NCI-H82 (cell line): ENCODE results near the gene RAB11B.
"Not testable (repeated sequence)": the region's sequence is repeated elsewhere in the genome, so short reads cannot be mapped to it uniquely, and the experiment has no call there.

Experiments used
- DNase-seq: peaks from one replicate; lab custom pipeline; 2025; lab: John Stamatoyannopoulos, UW

Gene RAB11B

DNA sequence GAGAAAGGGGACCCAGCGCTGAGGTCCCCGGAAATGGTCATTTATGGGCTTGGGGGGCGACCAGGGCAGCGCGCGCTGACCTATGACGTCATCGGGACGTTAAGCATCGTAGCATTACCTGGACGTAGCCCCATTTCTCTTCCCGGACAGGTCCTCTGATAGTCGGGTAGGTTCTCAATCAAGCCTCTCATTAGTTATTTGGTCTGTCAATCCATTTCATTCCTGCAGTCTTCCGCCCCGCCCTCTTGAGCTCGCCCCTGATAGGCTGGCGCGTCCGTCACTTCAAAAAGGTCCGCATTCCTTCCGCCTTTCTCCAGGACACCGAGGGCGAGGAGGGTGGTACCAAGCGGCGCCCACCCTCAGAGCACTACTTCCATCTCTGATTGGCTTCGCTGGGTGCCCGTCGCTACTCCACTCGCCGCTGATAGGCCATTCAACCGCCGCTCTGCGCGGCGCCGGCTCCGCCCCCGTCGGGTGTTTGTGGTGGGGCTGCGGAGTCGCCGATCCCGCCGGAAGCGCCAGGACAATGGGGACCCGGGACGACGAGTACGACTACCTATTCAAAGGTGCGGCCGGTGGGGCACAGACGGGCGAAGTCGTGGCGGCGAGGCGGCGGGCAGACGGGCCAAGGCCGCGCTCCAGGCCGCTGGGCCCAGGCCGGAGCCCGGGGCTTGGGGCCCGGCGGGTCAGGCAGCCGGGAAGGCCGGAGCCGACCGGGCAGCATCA is at the start of gene RAB11B:
Gene RAB11B (plus strand): TSS at position 470 of the 726 bp plus-strand sequence. CDS start 57 bp downstream, at position 527.
- DNase-seq: peak; percentile 99

DNA sequence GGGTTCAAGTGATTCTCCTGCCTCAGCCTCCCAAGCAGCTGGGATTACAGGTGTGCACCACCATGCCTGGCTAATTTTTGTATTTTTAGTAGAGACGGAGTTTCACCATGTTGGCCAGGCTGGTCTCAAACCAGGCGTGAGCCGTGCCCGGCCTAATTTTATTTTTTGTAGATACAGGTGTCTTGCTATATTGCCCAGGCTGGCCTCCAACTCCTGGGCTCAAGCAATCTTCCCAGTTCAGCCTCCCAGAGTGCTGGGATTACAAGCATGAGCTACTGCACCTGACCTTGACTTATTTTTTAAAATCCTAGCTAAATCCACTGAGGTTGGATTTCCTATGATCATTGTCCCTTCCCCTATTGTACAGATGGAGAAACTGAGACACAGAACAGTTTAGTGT is 48.7 kb upstream of the RAB11B start:
- not testable (repeated sequence) for DNase-seq

DNA sequence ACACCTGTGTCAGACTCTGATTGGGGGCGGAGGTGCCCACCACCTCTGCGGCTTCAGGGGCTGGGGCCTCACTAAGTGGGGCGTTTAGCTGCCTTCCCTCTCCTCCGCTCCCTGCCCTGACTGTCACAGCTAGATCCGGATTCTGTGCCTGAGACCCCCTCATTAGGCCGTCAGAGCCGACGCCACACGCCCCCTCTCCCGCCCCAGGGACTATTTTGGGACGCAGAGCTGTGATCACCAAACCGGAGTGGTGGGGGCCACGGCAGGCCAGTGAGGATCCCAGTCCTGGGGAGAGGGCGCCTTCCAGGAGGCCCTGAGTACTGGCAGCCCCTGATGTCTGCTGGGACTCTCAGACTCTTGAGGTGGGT is 47.9 kb upstream of the RAB11B start:
- DNase-seq: no peak

DNA sequence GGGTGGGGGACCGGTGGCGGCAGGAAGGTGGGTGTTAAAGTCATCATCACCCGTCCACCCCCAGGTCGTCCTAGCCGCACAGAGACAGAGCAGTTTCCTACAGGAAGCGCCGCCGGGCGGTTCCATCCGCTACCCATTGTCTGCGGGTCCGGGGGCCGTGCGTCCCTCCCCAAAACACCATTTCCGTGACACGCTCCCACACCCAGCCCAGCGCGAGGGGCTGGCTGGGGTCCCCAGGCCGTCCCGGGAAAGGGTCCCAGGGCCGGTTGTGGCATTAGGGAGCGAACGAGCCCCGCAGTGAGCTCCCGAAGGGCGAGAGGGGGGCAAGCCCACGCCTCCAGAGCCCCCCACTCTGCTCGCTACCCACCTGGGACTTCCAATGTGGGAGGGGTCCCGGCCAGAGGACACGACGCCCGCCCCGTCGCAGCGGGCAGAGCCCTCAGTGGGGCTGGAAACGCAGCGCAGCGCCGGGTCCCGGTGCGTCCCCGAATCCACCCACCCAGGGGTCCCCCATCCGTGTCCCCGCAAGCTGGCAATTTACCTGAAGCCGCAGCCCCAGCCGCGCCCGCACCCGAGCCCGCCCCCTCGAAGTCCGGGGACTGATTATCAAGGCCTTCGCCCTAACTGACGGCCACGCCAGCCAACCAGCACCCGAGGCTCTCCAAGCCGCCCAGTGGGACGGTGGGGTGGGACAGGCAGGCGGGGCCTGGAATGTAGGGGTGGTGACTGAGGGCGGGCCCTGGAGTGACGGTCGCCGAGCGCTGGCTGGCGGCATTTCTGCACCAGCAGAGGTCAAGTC is 47.3 kb upstream of the RAB11B start, which contains the start of gene KANK3:
Gene KANK3 (minus strand): TSS at position 579 of the 799 bp plus-strand sequence. CDS start 5,434 bp downstream, outside the sequence.
- DNase-seq: peak; percentile 95

DNA sequence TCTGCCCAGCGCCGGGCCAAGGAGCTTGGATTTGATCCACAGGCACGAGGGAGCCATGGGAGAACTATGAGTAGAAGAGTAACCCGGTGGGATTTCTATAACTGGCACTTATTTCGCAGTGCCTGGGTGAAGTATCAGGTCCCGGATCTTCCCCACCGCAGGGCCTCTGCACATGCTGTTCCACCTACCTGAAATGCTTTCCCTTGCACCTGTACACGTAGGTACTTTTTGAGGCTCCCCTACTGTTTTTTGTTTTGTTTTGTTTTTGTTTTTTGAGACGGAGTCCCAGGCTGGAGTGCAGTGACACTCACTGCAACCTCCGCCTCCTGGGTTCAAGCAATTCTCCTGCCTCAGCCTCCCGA is 46.7 kb upstream of the RAB11B start:
- DNase-seq: no peak

GRCh38 chr19:8349629-8350372 is 40.4 kb upstream of the RAB11B start:
- not testable (repeated sequence) for DNase-seq

DNA sequence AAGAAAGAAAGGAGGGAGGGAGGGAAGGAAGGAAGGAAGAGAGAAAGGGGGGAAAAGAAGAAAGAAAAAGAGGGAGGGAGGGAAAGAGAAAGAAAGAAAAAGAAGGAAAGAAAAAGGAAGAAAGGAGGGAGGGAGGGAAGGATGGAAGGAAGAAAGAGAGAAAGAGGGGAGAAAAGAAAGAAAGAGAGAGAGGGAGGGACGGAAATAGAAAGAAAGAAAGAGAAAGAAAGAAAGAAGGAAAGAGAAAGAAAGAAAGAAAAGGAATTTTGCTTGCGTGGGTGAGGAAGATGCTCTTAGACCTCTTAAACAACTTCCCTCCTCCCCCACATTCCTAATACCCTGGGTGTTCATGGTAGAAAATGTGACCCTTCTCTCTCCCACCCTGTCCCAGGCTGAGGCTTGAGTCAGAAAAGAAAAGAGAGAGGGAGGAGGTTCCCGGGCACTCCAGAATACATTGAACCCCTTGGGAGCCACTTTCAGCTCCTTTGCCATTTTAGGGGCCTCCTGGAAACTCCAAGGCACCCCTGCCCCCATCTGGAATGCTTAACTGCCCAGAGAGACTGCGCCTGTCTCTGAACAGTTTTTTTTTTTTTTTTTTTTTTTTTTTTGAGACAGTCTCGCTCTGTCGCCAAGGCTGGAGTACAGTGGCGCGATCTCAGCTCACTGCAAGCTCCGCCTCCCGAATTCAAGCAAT is 37.9 kb upstream of the RAB11B start:
- no peak for DNase-seq

- DNase-seq: not testable (repeated sequence)
Measured at GRCh38 chr19:8352845-8353244, 37.3 kb upstream of the RAB11B start.

DNA sequence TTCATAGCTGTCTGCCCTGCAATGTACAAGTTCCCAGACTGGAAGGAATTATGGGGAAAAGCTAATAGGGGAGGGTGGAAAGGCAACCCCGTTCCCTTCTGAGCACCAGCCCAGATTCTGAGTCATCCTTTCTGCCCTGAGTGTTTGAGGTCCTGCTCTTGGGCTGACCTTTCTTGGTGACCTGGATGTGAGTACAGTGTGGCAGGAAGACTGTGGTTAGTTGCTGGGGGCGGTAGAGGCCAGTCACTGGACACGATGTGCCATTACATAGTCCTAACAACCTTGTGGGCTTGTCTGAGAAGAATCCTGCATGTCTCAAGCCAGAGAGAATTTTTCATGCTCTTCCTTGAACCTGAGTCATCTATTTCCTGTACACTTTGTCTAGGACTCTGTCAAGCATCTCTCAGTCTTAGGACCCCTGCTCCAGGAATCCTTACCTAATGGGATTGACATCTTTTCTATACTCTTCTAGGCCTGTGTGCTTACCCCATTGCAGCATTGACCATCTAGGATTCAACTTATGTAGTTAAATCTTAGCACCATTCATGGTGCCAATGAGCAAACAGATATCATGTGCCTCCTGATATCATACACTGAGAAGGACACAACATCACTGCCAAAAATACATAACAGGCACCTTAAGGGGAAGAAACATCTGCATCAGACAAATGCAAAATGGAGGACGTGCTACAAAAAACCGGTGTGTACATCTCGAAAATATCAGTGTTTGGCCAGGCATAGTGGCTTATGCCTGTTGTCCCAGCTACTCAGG is 34.3 kb upstream of the RAB11B start:
- DNase-seq: no peak

GRCh38 chr19:8357007-8357521 is 33.1 kb upstream of the RAB11B start:
- DNase-seq: no peak

DNA sequence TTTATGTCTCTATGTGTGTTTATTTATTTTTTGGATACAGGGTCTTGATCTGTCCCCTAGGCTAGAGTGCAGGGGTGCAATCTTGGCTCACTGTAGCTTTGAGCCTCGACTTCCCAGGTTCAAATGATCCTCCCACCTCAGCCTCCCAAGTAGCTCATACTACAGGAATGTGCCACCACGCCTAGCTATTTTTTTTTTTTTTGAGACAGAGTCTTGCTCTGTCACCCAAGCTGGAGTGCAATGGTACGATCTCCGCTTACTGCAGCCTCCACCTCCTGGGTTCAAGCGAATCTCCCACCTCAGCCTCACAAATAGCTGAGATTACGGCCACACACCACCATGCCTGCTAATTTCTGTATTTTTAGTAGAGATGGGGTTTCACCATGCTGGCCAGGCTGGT is 31.2 kb upstream of the RAB11B start:
- no peak for DNase-seq

DNA sequence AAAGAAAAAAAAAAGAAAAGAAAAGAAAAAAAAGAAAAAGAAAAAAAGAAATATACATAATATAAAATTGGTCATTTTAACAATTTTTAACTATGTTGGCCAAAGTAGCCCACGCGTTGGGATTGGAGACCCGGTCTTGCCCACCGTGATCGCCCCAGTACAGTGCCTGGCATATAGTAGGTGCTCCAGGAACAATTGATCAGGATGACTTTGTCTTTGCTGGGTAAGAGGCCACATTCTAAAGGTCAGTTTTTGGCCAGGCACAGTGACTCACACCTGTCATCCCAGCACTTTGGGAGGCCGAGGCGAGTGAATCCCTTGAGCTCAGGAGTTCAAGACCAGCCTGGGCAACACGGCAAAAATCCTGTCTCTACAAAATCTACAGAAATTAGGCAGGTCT is 30.0 kb upstream of the RAB11B start:
- no peak for DNase-seq

DNA sequence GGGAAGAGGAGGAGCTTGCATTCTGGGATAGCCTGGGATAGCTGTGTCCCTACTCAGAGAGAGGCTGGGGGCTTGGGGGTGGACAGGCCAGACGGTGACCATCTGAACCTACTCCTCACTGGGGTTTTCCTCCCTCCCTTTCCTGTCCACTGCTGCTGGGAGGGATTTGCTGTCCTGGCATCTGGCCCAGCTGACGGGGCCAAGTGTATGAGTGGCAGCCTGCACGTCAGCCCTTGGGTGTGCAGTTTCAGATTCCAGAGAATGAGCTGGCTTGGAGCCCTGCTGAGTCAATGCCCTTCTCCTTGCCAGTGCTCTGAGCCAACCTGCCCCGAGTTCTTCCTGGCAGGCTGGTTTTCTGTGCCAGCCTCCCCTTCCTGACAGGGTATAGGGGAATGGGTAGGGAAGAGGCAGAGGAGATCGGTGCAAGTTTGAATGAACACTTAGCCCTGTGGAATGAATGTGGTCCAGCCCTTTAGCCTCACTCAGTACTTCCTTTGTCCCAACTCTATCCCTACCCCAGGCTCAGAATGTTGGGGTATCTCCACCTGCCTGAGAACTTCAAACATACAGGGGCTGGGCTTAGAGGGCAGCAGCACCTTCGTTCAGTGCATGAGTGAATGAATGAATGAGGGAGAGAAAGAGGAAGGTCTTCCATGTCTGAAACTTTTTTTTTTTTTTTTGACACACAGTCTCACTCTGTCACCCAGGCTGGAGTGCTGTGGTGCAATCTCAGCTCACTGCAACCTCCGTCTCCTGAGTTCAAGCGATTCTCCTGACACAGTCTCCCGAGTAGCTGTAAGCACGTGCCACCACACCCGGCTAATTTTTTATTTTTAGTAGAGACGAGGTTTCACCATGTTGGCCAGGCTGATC is 28.0 kb upstream of the RAB11B start:
- no peak for DNase-seq

- DNase-seq: no peak
Measured at GRCh38 chr19:8363803-8364771, 26.1 kb upstream of the RAB11B start, which contains the start of gene ANGPTL4. ANGPTL4 (plus strand) TSS chr19:8364155; CDS start chr19:8364322, 167 bp downstream.

DNA sequence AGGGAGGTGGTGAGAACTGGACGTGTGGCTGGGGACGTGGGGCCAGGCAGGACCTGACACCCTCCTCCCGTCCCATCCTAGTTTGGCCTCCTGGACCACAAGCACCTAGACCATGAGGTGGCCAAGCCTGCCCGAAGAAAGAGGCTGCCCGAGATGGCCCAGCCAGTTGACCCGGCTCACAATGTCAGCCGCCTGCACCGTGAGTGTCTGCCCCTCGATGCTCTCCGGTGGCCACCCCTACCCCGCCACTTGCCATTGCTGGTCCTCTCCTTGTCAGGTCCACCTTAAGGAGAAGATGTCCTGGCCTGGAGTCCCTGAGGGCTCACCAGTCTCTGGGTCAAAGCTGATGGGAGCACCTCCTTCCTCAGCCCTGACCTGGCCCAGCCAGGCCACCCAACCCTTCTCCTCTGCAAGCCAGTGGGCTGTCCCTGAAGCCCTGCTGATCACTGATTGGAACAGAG is 24.0 kb upstream of the RAB11B start:
- DNase-seq: no peak

- DNase-seq: no peak
Measured at GRCh38 chr19:8366961-8367326, 23.2 kb upstream of the RAB11B start.

DNA sequence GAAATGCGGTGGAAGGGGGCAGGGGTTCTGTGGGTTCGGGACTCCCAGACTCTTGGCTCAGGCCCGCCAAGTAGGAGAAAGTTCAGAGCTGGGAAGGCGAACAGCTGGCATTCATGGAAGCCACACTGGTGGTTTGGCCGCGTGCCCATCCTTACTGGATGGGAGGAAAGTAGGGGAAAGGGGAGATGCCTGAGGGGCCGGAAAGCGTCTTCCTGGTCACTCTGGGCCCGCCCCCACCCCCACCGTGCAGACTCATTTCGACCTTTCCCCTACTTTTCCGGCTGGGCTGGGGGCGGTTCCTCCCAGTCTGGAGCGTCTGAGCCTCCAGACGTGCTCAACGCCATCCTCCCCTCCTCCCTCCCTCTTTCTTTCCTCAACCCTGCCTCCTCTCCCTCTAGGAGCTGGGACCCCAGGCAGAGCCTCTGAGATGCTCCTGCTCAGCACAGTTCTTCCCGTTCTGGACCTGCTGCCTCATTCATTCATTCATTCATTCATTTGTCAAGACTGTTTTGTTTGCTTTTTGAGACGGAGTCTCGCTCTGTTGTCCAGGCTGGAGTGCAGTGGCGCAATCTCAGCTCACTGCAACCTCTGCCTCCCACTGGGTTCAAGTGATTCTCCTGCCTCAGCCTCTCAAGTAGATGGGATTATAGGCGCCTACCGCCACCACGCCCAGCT is 22.7 kb upstream of the RAB11B start:
- peak; percentile 61 for DNase-seq
